HepG2 (cell line): ENCODE results near the gene ELMO2. TPM values are rescaled to one million over a fixed set of nuclear protein-coding genes. Genes with fewer than 3 reads are reported as not detected.

ENCODE experiments used
- BATF2 ChIP-seq: sonication (generic); formaldehyde crosslinking; IDR thresholded peaks from 2 replicates; pipeline ENCODE4 v1.8.0; 2022; ENCODE audit warnings: mild to moderate bottlenecking, missing genetic modification reagents, moderate library complexity
- CC2D1A ChIP-seq: sonication (generic); formaldehyde crosslinking; IDR thresholded peaks from 2 replicates; pipeline ENCODE4 v1.8.1; 2023; ENCODE audit warnings: mild to moderate bottlenecking, missing genetic modification reagents
- CREB1 ChIP-seq, 2 experiments: fragments of 450-650 bp in 1 of 2; IDR thresholded peaks; 2 replicates each; pipeline ENCODE4 v1.6.1; 2016 to 2017; ENCODE audit warnings: control low read depth in 1 of 2, mild to moderate bottlenecking in 1 of 2, missing compliant biosample characterization in 1 of 2, missing genetic modification characterization in 1 of 2
- GATAD1 ChIP-seq: IDR thresholded peaks from 2 replicates; pipeline ENCODE4 v1.6.1; 2016; ENCODE audit warnings: missing genetic modification reagents, missing compliant biosample characterization
- GLI4 ChIP-seq: sonication (generic); formaldehyde crosslinking; IDR thresholded peaks from 2 replicates; pipeline ENCODE4 v1.5.1; 2020; ENCODE audit warnings: missing genetic modification reagents, mild to moderate bottlenecking, moderate library complexity, borderline replicate concordance
- HDAC1 ChIP-seq: sonication (generic); formaldehyde crosslinking; IDR thresholded peaks from 2 replicates; pipeline ENCODE4 v1.5.1; 2020; ENCODE audit warnings: mild to moderate bottlenecking, missing genetic modification reagents
- HDAC6 ChIP-seq: fragments of 200-600 bp; sonication (generic); IDR thresholded peaks from 2 replicates; pipeline ENCODE4 v1.7.0; 2017; ENCODE audit warnings: mild to moderate bottlenecking, antibody characterized with exemption, low read length, low read depth
- MYC ChIP-seq: sonication (generic); formaldehyde crosslinking; IDR thresholded peaks from 2 replicates; pipeline ENCODE4 v1.9.0; 2021; ENCODE audit warnings: missing genetic modification reagents, borderline replicate concordance
- SMC3 ChIP-seq: IDR thresholded peaks from 2 replicates; pipeline ENCODE4 v1.6.1; 2011; ENCODE audit warnings: low read length, improper control_type of control experiment
- TFAP4 ChIP-seq: sonication (generic); IDR thresholded peaks from 2 replicates; pipeline ENCODE4 v1.6.1; 2016; ENCODE audit warnings: low read depth, borderline replicate concordance
- ZNF609 ChIP-seq: sonication (generic); formaldehyde crosslinking; IDR thresholded peaks from 2 replicates; pipeline ENCODE4 v1.4.0; 2020; ENCODE audit warnings: mild to moderate bottlenecking, missing genetic modification reagents, borderline replicate concordance
- ZNF768 ChIP-seq: sonication (generic); formaldehyde crosslinking; IDR thresholded peaks from 2 replicates; pipeline ENCODE4 v1.4.0; 2020; ENCODE audit warnings: missing genetic modification reagents
- ZSCAN5A ChIP-seq: sonication (generic); formaldehyde crosslinking; IDR thresholded peaks from 2 replicates; pipeline ENCODE4 v1.8.0; 2022; ENCODE audit warnings: mild to moderate bottlenecking, missing genetic modification reagents, borderline replicate concordance
- polyA plus RNA-seq, 8 experiments: library from polyadenylated mRNA; depleted of rRNA in 3 of 8; stranded (reverse) in 7 of 8; unstranded in 1 of 8; fragments of >200 nt; fragmentation: Illumina TruSeq in 4 of 8; extraction: Trizol in 4 of 8; gene quantifications; 2 replicates each; pipeline versions ENCODE4 v1.2.1 to v1.2.3, GENCODE V29; 2011 to 2016; ENCODE audit warnings: low read depth in 4 of 8, missing spikeins in 1 of 8, mixed read lengths in 1 of 8; ENCODE audit not compliant: insufficient read depth in 1 of 8
- total RNA-seq, 5 experiments: library from RNA; depleted of rRNA; stranded (reverse); fragments of >200 nt; fragmentation: Illumina TruSeq; extraction: Trizol; gene quantifications; 2 replicates each; pipeline ENCODE4 v1.2.3, GENCODE V29; 2016; ENCODE audit warnings: low read depth in 1 of 5

ELMO2 gene
- total and polyA plus RNA-seq, 2 of the 13 experiments (the other 11 are each of a cell fraction or from before 2014, with no cell fraction given) = 30.6 to 35.7 TPM

- no peak for TF ChIP-seq HDAC6
- no peak for TF ChIP-seq CC2D1A (CRISPR knock-in tag)
- no peak for TF ChIP-seq GLI4 (CRISPR knock-in tag)
- no peak for TF ChIP-seq MYC (CRISPR knock-in tag)
- TF ChIP-seq ZNF768 (CRISPR knock-in tag) = peak; percentile 82
- TF ChIP-seq HDAC1 (CRISPR knock-in tag) = no peak
- no peak for TF ChIP-seq ZNF609
- TF ChIP-seq SMC3 = peak; percentile 71
- TF ChIP-seq TFAP4 = no peak
- TF ChIP-seq GATAD1 (CRISPR knock-in tag) = 0 out of 2 replicates have a peak, but pooled peaks have one; percentile 22
- TF ChIP-seq ZSCAN5A (CRISPR knock-in tag) = no peak
- TF ChIP-seq CREB1 (IDR thresholded peaks at IDR 0.05) = no peak
- no peak for TF ChIP-seq CREB1 (CRISPR knock-in tag; IDR thresholded peaks at IDR 0.05)
- no peak for TF ChIP-seq BATF2 (CRISPR knock-in tag)
Measured at GRCh38 chr20:46324960-46325703, 81.3 kb downstream of the ELMO2 start (continued).
